Vagina (tissue), 2 donors: ENCODE results near the gene KDM5B.

Experiments
- POLR2A ChIP-seq, 2 donors: fragments of 450-650 bp; IDR thresholded peaks; one replicate each; pipeline ENCODE4 v1.6.1; 2017; ENCODE audit warnings: antibody characterized with exemption in 2 of 2, mild to moderate bottlenecking in 2 of 2, moderate library complexity in 2 of 2
- TF ChIP-seq, protein P1 (sequence below), 3 experiments: fragments of 450-650 bp in 2 of 3; fragments of 200-600 bp in 1 of 3; sonication (generic) in 1 of 3; IDR thresholded peaks; one replicate each; pipeline ENCODE4 v1.5.1; 2017 to 2019; ENCODE audit warnings: antibody characterized with exemption in 3 of 3, mild to moderate bottlenecking in 2 of 3, moderate library complexity in 2 of 3

DNA sequence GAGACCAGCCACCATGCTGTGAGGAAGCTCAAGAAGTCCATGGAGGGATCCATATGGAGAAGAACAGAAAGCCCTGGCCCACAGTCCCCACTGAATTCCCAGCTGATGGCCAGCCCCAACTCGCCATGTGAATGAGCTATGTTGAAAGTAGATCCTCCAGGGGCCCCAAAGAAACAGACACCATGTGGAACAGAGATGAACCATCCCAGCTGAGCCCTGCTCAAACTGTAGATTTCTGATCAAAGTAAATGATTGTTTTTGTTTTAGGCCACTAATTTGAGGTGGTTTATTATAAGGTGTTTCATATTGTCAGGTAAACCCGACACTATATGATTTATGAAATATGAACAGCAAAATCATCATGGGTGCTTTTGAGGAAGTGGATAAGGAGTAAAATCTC is 130.8 kb downstream of the KDM5B start:
- TF ChIP-seq, protein P1, sequence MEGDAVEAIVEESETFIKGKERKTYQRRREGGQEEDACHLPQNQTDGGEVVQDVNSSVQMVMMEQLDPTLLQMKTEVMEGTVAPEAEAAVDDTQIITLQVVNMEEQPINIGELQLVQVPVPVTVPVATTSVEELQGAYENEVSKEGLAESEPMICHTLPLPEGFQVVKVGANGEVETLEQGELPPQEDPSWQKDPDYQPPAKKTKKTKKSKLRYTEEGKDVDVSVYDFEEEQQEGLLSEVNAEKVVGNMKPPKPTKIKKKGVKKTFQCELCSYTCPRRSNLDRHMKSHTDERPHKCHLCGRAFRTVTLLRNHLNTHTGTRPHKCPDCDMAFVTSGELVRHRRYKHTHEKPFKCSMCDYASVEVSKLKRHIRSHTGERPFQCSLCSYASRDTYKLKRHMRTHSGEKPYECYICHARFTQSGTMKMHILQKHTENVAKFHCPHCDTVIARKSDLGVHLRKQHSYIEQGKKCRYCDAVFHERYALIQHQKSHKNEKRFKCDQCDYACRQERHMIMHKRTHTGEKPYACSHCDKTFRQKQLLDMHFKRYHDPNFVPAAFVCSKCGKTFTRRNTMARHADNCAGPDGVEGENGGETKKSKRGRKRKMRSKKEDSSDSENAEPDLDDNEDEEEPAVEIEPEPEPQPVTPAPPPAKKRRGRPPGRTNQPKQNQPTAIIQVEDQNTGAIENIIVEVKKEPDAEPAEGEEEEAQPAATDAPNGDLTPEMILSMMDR (IDR thresholded peaks at IDR 0.05): no peak
- no peak for TF ChIP-seq POLR2A (IDR thresholded peaks at IDR 0.05)
